CD4-positive, alpha-beta T cell treated with Interferon gamma for 1 hour (primary cell): ENCODE data around the gene RPGR.

Experiments
- DNase-seq: peaks from one replicate; pipeline ENCODE4 v3.0.0-alpha.2; 2020

Gene RPGR

GRCh38 chrX:38327007-38327774 lies at the start of gene RPGR:
Gene RPGR, minus strand, starts transcription at chrX:38327509. Its CDS starts 142 bp downstream, at chrX:38327367.
- peak; percentile 94 for DNase-seq

- no peak for DNase-seq
Observed at GRCh38 chrX:38376747-38377146, 49.4 kb upstream of the RPGR start.

- no peak for DNase-seq
Observed at GRCh38 chrX:38375891-38376290, 48.6 kb upstream of the RPGR start.

GRCh38 chrX:38374431-38374830 lies 47.1 kb upstream of the RPGR start:
- DNase-seq: no peak

GRCh38 chrX:38371641-38372040 lies 44.3 kb upstream of the RPGR start:
- DNase-seq: no peak

GRCh38 chrX:38368774-38369173 lies 41.5 kb upstream of the RPGR start:
- DNase-seq: no peak

GRCh38 chrX:38365954-38366353 lies 38.6 kb upstream of the RPGR start:
- no peak for DNase-seq

- no peak for DNase-seq
Observed at GRCh38 chrX:38363046-38363445, 35.7 kb upstream of the RPGR start.

- no peak for DNase-seq
Observed at GRCh38 chrX:38357747-38358673, 30.7 kb upstream of the RPGR start.

- no peak for DNase-seq
Observed at GRCh38 chrX:38356401-38356800, 29.1 kb upstream of the RPGR start.

GRCh38 chrX:38352362-38352761 lies 25.1 kb upstream of the RPGR start, which contains the start of gene OTC:
Gene OTC, plus strand, starts transcription at chrX:38352604. Its CDS starts 93 bp downstream, at chrX:38352697.
- DNase-seq: no peak

GRCh38 chrX:38351346-38351745 lies 24.0 kb upstream of the RPGR start:
- no peak for DNase-seq

- DNase-seq: peak; percentile 6
Observed at GRCh38 chrX:38347136-38347535, 19.8 kb upstream of the RPGR start.

GRCh38 chrX:38346150-38346549 lies 18.8 kb upstream of the RPGR start:
- DNase-seq: no peak

- DNase-seq: no peak
Observed at GRCh38 chrX:38342853-38343778, 15.8 kb upstream of the RPGR start.

GRCh38 chrX:38341442-38341841 lies 14.1 kb upstream of the RPGR start:
- DNase-seq: no peak

- no peak for DNase-seq
Observed at GRCh38 chrX:38336538-38337240, 9.4 kb upstream of the RPGR start.

- DNase-seq: no peak
Observed at GRCh38 chrX:38335382-38335781, 8.1 kb upstream of the RPGR start.

GRCh38 chrX:38332505-38332904 lies 5.2 kb upstream of the RPGR start:
- no peak for DNase-seq

GRCh38 chrX:38327775-38328081 lies 419 bp upstream of the RPGR start:
- DNase-seq: no peak

GRCh38 chrX:38326086-38326485 lies 1.2 kb downstream of the RPGR start:
- DNase-seq: no peak

- no peak for DNase-seq
Observed at GRCh38 chrX:38320819-38321218, 6.5 kb downstream of the RPGR start.
